GM04504 (cell line): ENCODE measurements around the gene NEUROD4.
"Not testable (repeated sequence)": the region's sequence is repeated elsewhere in the genome, so short reads cannot be mapped to it uniquely, and the experiment has no call there.

Source experiments
- DNase-seq: peaks from one replicate; pipeline ENCODE4 v3.0.0-alpha.2; 2012; ENCODE audit warnings: low read depth

Gene NEUROD4

GRCh38 chr12:55019784-55020183 is at the start of gene NEUROD4:
TSS of gene NEUROD4 (plus strand) at chr12:55019974. CDS start at chr12:55026440, 6,466 bp downstream.
- peak; percentile 21 for DNase-seq

GRCh38 chr12:54970741-54971140 is 49.0 kb upstream of the NEUROD4 start:
- no peak for DNase-seq

- DNase-seq, result no peak
Observed at GRCh38 chr12:54973556-54973955, 46.2 kb upstream of the NEUROD4 start.

- no peak for DNase-seq
Observed at GRCh38 chr12:54974279-54974678, 45.5 kb upstream of the NEUROD4 start.

- DNase-seq, result no peak
Observed at GRCh38 chr12:54975272-54975671, 44.5 kb upstream of the NEUROD4 start.

- no peak for DNase-seq
Observed at GRCh38 chr12:54975875-54976274, 43.9 kb upstream of the NEUROD4 start.

- DNase-seq, result peak; percentile 36
Observed at GRCh38 chr12:54977155-54977554, 42.6 kb upstream of the NEUROD4 start.

GRCh38 chr12:54977857-54978256 is 41.9 kb upstream of the NEUROD4 start:
- DNase-seq, result no peak

- DNase-seq, result no peak
Observed at GRCh38 chr12:54980341-54980740, 39.4 kb upstream of the NEUROD4 start.

- no peak for DNase-seq
Observed at GRCh38 chr12:54981796-54982195, 38.0 kb upstream of the NEUROD4 start.

GRCh38 chr12:54983536-54984101 is 36.2 kb upstream of the NEUROD4 start:
- DNase-seq, result no peak

- no peak for DNase-seq
Observed at GRCh38 chr12:54984658-54985376, 35.0 kb upstream of the NEUROD4 start, which contains the start of gene TESPA1. TSS of gene TESPA1 (minus strand) at chr12:54984762. CDS start at chr12:54974562, 10,200 bp downstream.

- not testable (repeated sequence) for DNase-seq
Observed at GRCh38 chr12:54986773-54987172, 33.0 kb upstream of the NEUROD4 start.

- no peak for DNase-seq
Observed at GRCh38 chr12:54987611-54988231, 32.1 kb upstream of the NEUROD4 start.

GRCh38 chr12:54988402-54989054 is 31.2 kb upstream of the NEUROD4 start:
- no peak for DNase-seq

GRCh38 chr12:54989829-54990228 is 29.9 kb upstream of the NEUROD4 start:
- DNase-seq, result no peak

- DNase-seq, result no peak
Observed at GRCh38 chr12:54991161-54991990, 28.4 kb upstream of the NEUROD4 start.

GRCh38 chr12:54991991-54992375 is 27.8 kb upstream of the NEUROD4 start:
- DNase-seq, result no peak

GRCh38 chr12:54993181-54993835 is 26.5 kb upstream of the NEUROD4 start:
- peak; percentile 17 for DNase-seq

- no peak for DNase-seq
Observed at GRCh38 chr12:54996205-54996604, 23.6 kb upstream of the NEUROD4 start.

- no peak for DNase-seq
Observed at GRCh38 chr12:54997929-54998522, 21.7 kb upstream of the NEUROD4 start.
